ENCODE measurements around the gene MIPEP. TPM values are rescaled to one million over a fixed set of nuclear protein-coding genes. Genes with fewer than 3 reads are reported as not detected.

The MIPEP gene
- total RNA-seq, 1 experiment from 2014 or later: 18.6 TPM

DNA sequence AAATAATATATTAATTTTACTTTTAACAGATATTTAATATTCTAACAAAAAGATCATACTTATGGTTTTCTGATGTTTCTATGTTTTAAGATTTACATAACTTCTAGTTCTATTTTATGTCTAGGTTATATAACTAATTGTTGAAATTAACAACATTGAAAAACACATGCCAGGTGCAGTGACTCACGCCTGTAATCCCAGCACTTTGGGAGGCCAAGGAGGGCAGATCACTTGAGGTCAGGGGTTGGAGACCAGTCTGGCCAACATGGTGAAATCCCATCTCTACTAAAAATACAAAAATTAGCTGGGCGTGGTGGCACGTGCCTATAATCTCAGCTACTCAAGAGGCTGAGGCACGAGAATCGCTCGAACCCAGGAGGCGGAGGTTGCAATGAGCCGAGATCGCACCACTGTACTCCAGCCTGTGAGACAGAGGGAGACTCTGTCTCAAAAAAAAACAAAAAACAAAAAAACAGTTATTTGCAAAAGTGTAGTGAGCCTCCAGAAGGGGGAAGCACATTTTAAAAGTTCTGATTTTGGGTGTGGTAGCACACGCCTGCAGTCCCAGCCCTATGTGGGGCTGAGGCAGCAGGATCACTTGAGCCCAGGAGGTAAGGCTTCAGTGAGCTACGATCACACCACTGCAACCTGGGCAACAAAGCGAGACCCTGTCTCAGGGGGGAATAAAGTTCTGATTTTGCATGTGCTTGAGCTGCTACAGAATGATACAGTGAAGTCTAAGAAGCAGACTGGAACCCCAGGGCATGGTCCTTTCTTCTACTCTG is 18.7 kb downstream of the MIPEP start:
- ChIA-PET POLR2A (ENCODE audit: unreplicated experiment) (no interaction called here), CTCF (no interaction called here)
- Histone ChIP-seq H2AFZ (no peak overlapping the region), H4K20me1 (ENCODE audit: insufficient read depth) (no peaks in the 10 kb centered on the region), H3F3A (ENCODE audit: insufficient read depth, low read depth) (no peaks in the 10 kb centered on the region), H3K4me2 (no peak overlapping the region), H3K36me3 (ENCODE audit: low read depth) (no peaks in the 10 kb centered on the region), H3K9me2 (ENCODE audit: insufficient read depth) (no peaks in the 10 kb centered on the region), H3K9me3 (ENCODE audit: insufficient read depth, low read depth) (no peaks in the 10 kb centered on the region), H3K4me1 (replicated peaks; ENCODE audit: insufficient read depth) (no peaks in the 10 kb centered on the region), H3K4me3 (no peak overlapping the region), H3K27ac (no peak overlapping the region), H3K27me3 (ENCODE audit: insufficient read depth, low read depth) (no peaks in the 10 kb centered on the region), H3K79me2 (ENCODE audit: low read depth) (no peaks in the 10 kb centered on the region)
- no peak for DNase-seq
- TF ChIP-seq CTCF (conservative IDR thresholded peaks at IDR 0.05) (no peak), EZH2 (IDR thresholded peaks at IDR 0.05; ENCODE audit: low read depth) (no peak)
- BruUV-seq (replicated peaks): no TSS peak
- intact Hi-C loops (cut with micrococcal nuclease; ENCODE audit: unreplicated experiment): loop anchor here (5.0 kb wide), 1 partner anchor 403 kb away; no protein-coding TSS in a partner anchor

- Histone ChIP-seq H3K9me2 (ENCODE audit: insufficient read depth) (no peaks in the 10 kb centered on the region), H3K4me1 (replicated peaks; ENCODE audit: insufficient read depth) (no peaks in the 10 kb centered on the region), H3F3A (ENCODE audit: insufficient read depth, low read depth) (no peaks in the 10 kb centered on the region), H3K79me2 (ENCODE audit: low read depth) (no peaks in the 10 kb centered on the region), H3K27me3 (ENCODE audit: insufficient read depth, low read depth) (no peaks in the 10 kb centered on the region), H3K4me2 (no peak overlapping the region), H2AFZ (no peak overlapping the region), H3K27ac (no peak overlapping the region), H3K9me3 (ENCODE audit: insufficient read depth, low read depth) (no peaks in the 10 kb centered on the region), H4K20me1 (ENCODE audit: insufficient read depth) (no peaks in the 10 kb centered on the region), H3K36me3 (ENCODE audit: low read depth) (no peaks in the 10 kb centered on the region), H3K4me3 (no peak overlapping the region)
- intact Hi-C loops (cut with micrococcal nuclease; ENCODE audit: unreplicated experiment): loop anchor here (10.0 kb wide), 1 partner anchor 294 kb away; the partner anchor contains the start of gene TNFRSF19
- TF ChIP-seq CTCF (conservative IDR thresholded peaks at IDR 0.05): no peak
- no peak for TF ChIP-seq EZH2 (IDR thresholded peaks at IDR 0.05; ENCODE audit: low read depth)
- BruUV-seq (replicated peaks): no TSS peak
- ChIA-PET POLR2A (ENCODE audit: unreplicated experiment) (no interaction called here), CTCF (no interaction called here)
- DNase-seq: peak in 1 of 2 experiments; percentile 39
Observed at GRCh38 chr13:23868521-23868920, 20.7 kb downstream of the MIPEP start.

GRCh38 chr13:23867027-23867491 is 22.1 kb downstream of the MIPEP start:
- H3K9me2 ChIP-seq (ENCODE audit: insufficient read depth): no peaks in the 10 kb centered on the region
- no peaks in the 10 kb centered on the region for H3K9me3 ChIP-seq (ENCODE audit: insufficient read depth, low read depth)
- ChIA-PET CTCF (no interaction called here), POLR2A (ENCODE audit: unreplicated experiment) (no interaction called here)
- no peaks in the 10 kb centered on the region for H4K20me1 ChIP-seq (ENCODE audit: insufficient read depth)
- no peak for DNase-seq
- H2AFZ ChIP-seq: no peak overlapping the region
- no peak overlapping the region for H3K27ac ChIP-seq
- H3K4me3 ChIP-seq: no peak overlapping the region
- intact Hi-C loops (cut with micrococcal nuclease; ENCODE audit: unreplicated experiment): loop anchor here (10.0 kb wide), 1 partner anchor 292 kb away; the partner anchor contains the start of gene TNFRSF19
- no TSS peak for BruUV-seq (replicated peaks)
- no peaks in the 10 kb centered on the region for H3F3A ChIP-seq (ENCODE audit: insufficient read depth, low read depth)
- no peaks in the 10 kb centered on the region for H3K79me2 ChIP-seq (ENCODE audit: low read depth)
- TF ChIP-seq EZH2 (IDR thresholded peaks at IDR 0.05; ENCODE audit: low read depth): no peak
- no peak for TF ChIP-seq CTCF (conservative IDR thresholded peaks at IDR 0.05)
- no peak overlapping the region for H3K4me2 ChIP-seq
- H3K27me3 ChIP-seq (ENCODE audit: insufficient read depth, low read depth): no peaks in the 10 kb centered on the region
- no peaks in the 10 kb centered on the region for H3K4me1 ChIP-seq (replicated peaks; ENCODE audit: insufficient read depth)
- no peaks in the 10 kb centered on the region for H3K36me3 ChIP-seq (ENCODE audit: low read depth)

All from PC-9 (cell line).